Esophagus muscularis mucosa (tissue), 4 donors: ENCODE data around the gene TOMT. TPM values are rescaled to one million over a fixed set of nuclear protein-coding genes. Genes with fewer than 3 reads are reported as not detected.

Experiments used
- DNase-seq: peaks from one replicate; pipeline ENCODE4 v3.0.0-alpha.2; 2017; ENCODE audit errors: extremely low spot score
- H3K27ac ChIP-seq, 4 donors: fragments of 200-600 bp; sonication (generic); replicated peaks in 1 of 4; 1 replicate in 3 of 4; 2 replicates in 1 of 4; pipeline ENCODE4 v1.5.1; 2016 to 2019; ENCODE audit warnings: mild to moderate bottlenecking in 1 of 4
- H3K27me3 ChIP-seq, 4 donors: fragments of 200-600 bp; sonication (generic); one replicate each; pipeline versions ENCODE4 v1.5.1 to v1.6.0; 2016 to 2019
- H3K36me3 ChIP-seq, 4 donors: fragments of 200-600 bp; sonication (generic); one replicate each; pipeline ENCODE4 v1.5.1; 2016 to 2019
- H3K4me1 ChIP-seq, 4 donors: fragments of 200-600 bp; sonication (generic); one replicate each; pipeline ENCODE4 v1.5.1; 2016 to 2019
- H3K4me3 ChIP-seq, 4 donors: fragments of 200-600 bp; sonication (generic); 1 replicate in 2 of 4; 2 replicates in 2 of 4; pipeline ENCODE4 v1.5.1; 2016 to 2019; ENCODE audit warnings: mild to moderate bottlenecking in 4 of 4, moderate library complexity in 1 of 4
- H3K9me3 ChIP-seq, 4 donors: fragments of 200-600 bp; sonication (generic); 1 replicate in 3 of 4; 2 replicates in 1 of 4; pipeline ENCODE4 v1.5.1; 2016 to 2019
- CTCF ChIP-seq, 3 experiments: fragments of 200-600 bp in 2 of 3; fragments of 450-650 bp in 1 of 3; sonication (generic) in 2 of 3; IDR thresholded peaks; one replicate each; pipeline ENCODE4 v1.5.1; 2017 to 2019; ENCODE audit warnings: antibody characterized with exemption in 3 of 3, mild to moderate bottlenecking in 2 of 3, moderate library complexity in 1 of 3
- EP300 ChIP-seq: sonication (generic); formaldehyde crosslinking; IDR thresholded peaks from one replicate; pipeline ENCODE4 v1.6.1; 2017; ENCODE audit warnings: antibody characterized with exemption
- POLR2A ChIP-seq: fragments of 450-650 bp; IDR thresholded peaks from one replicate; pipeline ENCODE4 v1.6.1; 2017; ENCODE audit warnings: antibody characterized with exemption, moderate library complexity, mild to moderate bottlenecking, low read depth
- POLR2AphosphoS5 ChIP-seq, 2 donors: sonication (generic); formaldehyde crosslinking; IDR thresholded peaks; one replicate each; pipeline ENCODE4 v1.6.1; 2017; ENCODE audit warnings: antibody characterized with exemption in 2 of 2
- WGBS: methylation state at CpG from one replicate; pipeline ENCODE4 v1.1.5; 2018; 5-methylcytosine and 5-hydroxymethylcytosine counted together
- intact Hi-C: fragments of 100-400 bp; cut with DNase I; formaldehyde crosslinking; loops from one replicate; pipeline ENCODE4 v1.15.1; 2023
- total RNA-seq, 4 donors: library from RNA; depleted of rRNA; stranded (reverse); fragments of >200 nt; gene quantifications; one replicate each; pipeline versions ENCODE4 v1.1.0 to v1.2.1, GENCODE V29; 2016

The TOMT gene
- total RNA-seq, 4 donors from 2014 or later: not detected

GRCh38 chr11:72100009-72100408, 5.7 kb upstream of the TOMT start:
- Histone ChIP-seq H3K4me1 (peaks cover 35 to 48% (median 39%) of the 10 kb centered on the region in 4 donors), H3K36me3 (peaks cover 23 to 52% (median 52%) of the 10 kb centered on the region in 4 donors)

DNA sequence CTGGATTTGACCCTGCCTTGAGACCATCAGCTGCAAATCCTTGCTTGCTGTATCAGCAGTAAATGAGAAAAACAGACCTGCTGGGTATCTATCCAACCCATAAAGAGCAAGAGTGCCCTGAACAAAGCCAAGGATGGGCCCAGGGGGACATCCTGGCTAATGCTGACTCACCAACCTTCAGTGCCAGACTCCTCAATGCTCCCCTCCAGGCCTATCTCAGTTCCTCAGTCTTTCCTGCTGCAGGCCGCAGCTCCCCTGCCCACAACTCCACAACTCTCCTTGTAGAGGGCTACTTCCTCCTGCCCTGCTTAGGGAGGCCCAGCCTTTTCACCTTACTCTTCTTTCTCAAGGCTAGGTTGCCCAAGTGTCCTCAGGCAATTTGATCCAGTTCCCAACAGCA, 5.3 kb upstream of the TOMT start:
- intact Hi-C loops: no loop called here
- WGBS: 50% methylated on average over 1 of the region's 1 CpG
- DNase-seq: no peak
- Histone ChIP-seq H3K9me3 (no peaks in the 10 kb centered on the region), H3K4me3 (no peak overlapping the region), H3K27me3 (no peaks in the 10 kb centered on the region), H3K36me3 (peaks cover 20 to 48% (median 47%) of the 10 kb centered on the region in 4 donors), H3K27ac (peak overlapping the region in 1 of 4 donors; percentile 5), H3K4me1 (peaks cover 35 to 48% (median 39%) of the 10 kb centered on the region in 4 donors)
- TF ChIP-seq CTCF (IDR thresholded peaks at IDR 0.05) (no peak), POLR2A (no peak), EP300 (no peak)

More at GRCh38 chr11:72100009-72100408, 5.7 kb upstream of the TOMT start:
- TF ChIP-seq EP300 (no peak), POLR2A (no peak), POLR2AphosphoS5 (IDR thresholded peaks at IDR 0.05) (no peak), CTCF (IDR thresholded peaks at IDR 0.05) (no peak)
- DNase-seq: no peak
- 93% methylated on average over 3 of the region's 3 CpGs for WGBS
- no peaks in the 10 kb centered on the region for H3K27me3 ChIP-seq
- H3K9me3 ChIP-seq: no peaks in the 10 kb centered on the region
- H3K4me3 ChIP-seq: no peak overlapping the region
- no peak overlapping the region for H3K27ac ChIP-seq
- intact Hi-C loops: no loop called here

DNA sequence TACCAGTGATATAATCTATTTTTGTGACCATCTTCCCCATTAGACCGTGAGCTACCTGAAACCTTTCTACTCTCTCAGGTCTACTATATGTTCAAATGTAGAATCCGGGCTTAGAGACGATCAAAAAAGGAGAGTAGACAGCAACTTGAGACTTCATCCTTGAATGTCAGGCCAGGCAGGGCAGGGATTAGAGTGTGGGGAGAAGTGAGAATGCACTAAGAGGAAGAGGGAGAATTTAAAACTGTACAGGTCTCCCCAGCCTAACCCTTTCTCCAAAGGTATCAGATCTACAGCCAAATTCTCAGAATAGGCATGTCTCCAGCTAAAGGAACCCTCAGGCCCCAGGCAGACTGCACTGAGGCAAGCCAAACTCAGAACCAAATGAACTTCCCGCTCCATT, 3.6 kb upstream of the TOMT start:
- H3K9me3 ChIP-seq: no peaks in the 10 kb centered on the region
- H3K27me3 ChIP-seq: no peaks in the 10 kb centered on the region
- DNase-seq: no peak
- TF ChIP-seq POLR2A (no peak), CTCF (IDR thresholded peaks at IDR 0.05) (no peak), POLR2AphosphoS5 (IDR thresholded peaks at IDR 0.05) (no peak), EP300 (no peak)
- H3K27ac ChIP-seq: peak overlapping the region; percentile 90 to 93 (median 90)
- WGBS: 56% methylated on average over 4 of the region's 4 CpGs
- H3K4me1 ChIP-seq: peaks cover 35 to 48% (median 39%) of the 10 kb centered on the region in 4 donors
- H3K36me3 ChIP-seq: peaks cover 20 to 33% (median 30%) of the 10 kb centered on the region in 4 donors
- H3K4me3 ChIP-seq: peak overlapping the region; percentile 68 to 77 (median 76)
- intact Hi-C loops: no loop called here

DNA sequence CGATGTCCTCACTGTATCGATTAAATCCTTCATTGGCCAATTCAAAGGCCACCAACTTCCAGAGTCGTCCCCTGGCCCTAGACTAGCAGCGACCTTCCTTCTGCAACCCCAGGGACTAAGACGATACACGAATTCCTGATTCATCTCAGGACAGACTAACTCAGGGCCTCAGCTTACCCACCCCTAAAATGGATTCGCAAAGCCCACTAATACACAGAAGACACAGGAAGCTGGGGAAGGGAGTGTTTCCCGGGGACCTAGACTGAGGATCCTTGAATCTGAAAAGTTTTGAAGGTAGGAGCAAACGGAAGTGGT, 3.1 kb upstream of the TOMT start:
- H3K4me1 ChIP-seq: peaks cover 35 to 48% (median 39%) of the 10 kb centered on the region in 4 donors
- peak overlapping the region; percentile 68 to 77 (median 76) for H3K4me3 ChIP-seq
- no peak for DNase-seq
- no peaks in the 10 kb centered on the region for H3K9me3 ChIP-seq
- intact Hi-C loops: no loop called here
- 5% methylated on average over 9 of the region's 9 CpGs for WGBS
- no peaks in the 10 kb centered on the region for H3K27me3 ChIP-seq
- peaks cover 16 to 33% (median 28%) of the 10 kb centered on the region in 4 donors for H3K36me3 ChIP-seq
- H3K27ac ChIP-seq: peak overlapping the region; percentile 90 to 93 (median 90)
- TF ChIP-seq POLR2A (no peak), EP300 (no peak), CTCF (IDR thresholded peaks at IDR 0.05) (no peak), POLR2AphosphoS5 (IDR thresholded peaks at IDR 0.05) (no peak)
